ENCODE results near the gene ZNF571. TPM values are rescaled to one million over a fixed set of nuclear protein-coding genes. Genes with fewer than 3 reads are reported as not detected.

ZNF571 gene
- total RNA-seq (2021; fragmentation: NEBNext Ultra II Directional; extraction: Animal tissue kit (Norgen Biotek cat#: 25700)) = 1 to 10 TPM; 1.3 to 3.3 (median 2.1) TPM
- long read RNA-seq, partial matches to known transcripts = 0 of 2 reads
- long read RNA-seq, other reads (novel, unspliced or antisense) = 2 of 2 reads

GRCh38 chr19:37594304-37594981 lies at the start of gene ZNF571, which contains the start of gene ZNF540:
Gene ZNF571 (minus strand): TSS chr19:37594792. CDS start chr19:37586676, 8,116 bp downstream.
Gene ZNF540 (plus strand): TSS chr19:37594876. CDS start chr19:37598448, 3,572 bp downstream.
- DNase-seq = peak; percentile 89
- Mint-ChIP-seq H3K27ac (peak within 1 kb of the TSS; percentile 96), H3K4me3 (peak within 1 kb of the TSS; percentile 96), H3K36me3 (ENCODE audit: low read depth) (peaks cover 12% of the 10 kb centered on the region), H3K27me3 (ENCODE audit: insufficient read depth) (no peaks in the 10 kb centered on the region; the same call in 1 of the 2 replicates), H3K4me1 (ENCODE audit: low read depth) (peaks cover 18% of the 10 kb centered on the region), H3K9me3 (peaks cover 14% of the 10 kb centered on the region)
- no peak for TF ChIP-seq CTCF (IDR thresholded peaks at IDR 0.05)

GRCh38 chr19:37635076-37636056 lies 40.8 kb upstream of the ZNF571 start:
- H3K9me3 Mint-ChIP-seq = peaks cover 80% of the 10 kb centered on the region
- H3K27me3 Mint-ChIP-seq (ENCODE audit: insufficient read depth) = no peaks in the 10 kb centered on the region; the same call in 1 of the 2 replicates

GRCh38 chr19:37594982-37595382 lies 390 bp upstream of the ZNF571 start:
- H3K27me3 Mint-ChIP-seq (ENCODE audit: insufficient read depth) = no peaks in the 10 kb centered on the region; the same call in 1 of the 2 replicates
- peak overlapping the region; percentile 96 for H3K4me3 Mint-ChIP-seq
- DNase-seq = peak; percentile 73
- H3K4me1 Mint-ChIP-seq (ENCODE audit: low read depth) = peaks cover 18% of the 10 kb centered on the region
- H3K27ac Mint-ChIP-seq = peak overlapping the region; percentile 96
- TF ChIP-seq CTCF (IDR thresholded peaks at IDR 0.05) = no peak
- peaks cover 12% of the 10 kb centered on the region for H3K36me3 Mint-ChIP-seq (ENCODE audit: low read depth)
- H3K9me3 Mint-ChIP-seq = peaks cover 14% of the 10 kb centered on the region

More at GRCh38 chr19:37635076-37636056, 40.8 kb upstream of the ZNF571 start:
- Mint-ChIP-seq H3K4me1 (ENCODE audit: low read depth) (no peaks in the 10 kb centered on the region), H3K4me3 (no peak overlapping the region), H3K36me3 (ENCODE audit: low read depth) (peaks cover 61% of the 10 kb centered on the region), H3K27ac (no peak overlapping the region)
- no peak for DNase-seq
- no peak for TF ChIP-seq CTCF (IDR thresholded peaks at IDR 0.05)

- H3K27me3 Mint-ChIP-seq (ENCODE audit: insufficient read depth) = no peaks in the 10 kb centered on the region; the same call in 1 of the 2 replicates
- H3K4me1 Mint-ChIP-seq (ENCODE audit: low read depth) = peaks cover 18% of the 10 kb centered on the region
- H3K4me3 Mint-ChIP-seq = peak overlapping the region; percentile 96
- no peak for DNase-seq
- TF ChIP-seq CTCF (IDR thresholded peaks at IDR 0.05) = no peak
- H3K36me3 Mint-ChIP-seq (ENCODE audit: low read depth) = peaks cover 12% of the 10 kb centered on the region
- H3K9me3 Mint-ChIP-seq = peaks cover 19% of the 10 kb centered on the region
- peak overlapping the region; percentile 96 for H3K27ac Mint-ChIP-seq
These were observed 642 bp downstream of the ZNF571 start for GRCh38 chr19:37593996-37594303.

GRCh38 chr19:37583340-37583739 lies 11.3 kb downstream of the ZNF571 start:
- Mint-ChIP-seq H3K27me3 (ENCODE audit: insufficient read depth) (no peaks in the 10 kb centered on the region), H3K4me3 (no peak overlapping the region), H3K4me1 (ENCODE audit: low read depth) (no peaks in the 10 kb centered on the region), H3K36me3 (ENCODE audit: low read depth) (peaks cover 34% of the 10 kb centered on the region), H3K27ac (no peak overlapping the region), H3K9me3 (peaks cover 33% of the 10 kb centered on the region)
- TF ChIP-seq CTCF (IDR thresholded peaks at IDR 0.05) = no peak
- no peak for DNase-seq
